Neural progenitor cell (in vitro differentiated cells): ENCODE measurements around the gene FAM90A1.
"Not testable (repeated sequence)": the region's sequence is repeated elsewhere in the genome, so short reads cannot be mapped to it uniquely, and the experiment has no call there.

ENCODE experiments used
- CTCF ChIP-seq: fragments of 200-600 bp; sonication (generic); IDR thresholded peaks from 2 replicates; pipeline ENCODE4 v1.5.1; 2017; ENCODE audit warnings: antibody characterized with exemption, mild to moderate bottlenecking
- EZH2 ChIP-seq: fragments of 200-600 bp; sonication (generic); IDR thresholded peaks from 2 replicates; pipeline ENCODE4 v1.6.1; 2017; ENCODE audit warnings: antibody characterized with exemption, mild to moderate bottlenecking, moderate library complexity
- EZH2phosphoT487 ChIP-seq: fragments of 200-600 bp; sonication (generic); IDR thresholded peaks from 2 replicates; pipeline ENCODE4 v1.6.1; 2017; ENCODE audit warnings: antibody characterized with exemption

DNA sequence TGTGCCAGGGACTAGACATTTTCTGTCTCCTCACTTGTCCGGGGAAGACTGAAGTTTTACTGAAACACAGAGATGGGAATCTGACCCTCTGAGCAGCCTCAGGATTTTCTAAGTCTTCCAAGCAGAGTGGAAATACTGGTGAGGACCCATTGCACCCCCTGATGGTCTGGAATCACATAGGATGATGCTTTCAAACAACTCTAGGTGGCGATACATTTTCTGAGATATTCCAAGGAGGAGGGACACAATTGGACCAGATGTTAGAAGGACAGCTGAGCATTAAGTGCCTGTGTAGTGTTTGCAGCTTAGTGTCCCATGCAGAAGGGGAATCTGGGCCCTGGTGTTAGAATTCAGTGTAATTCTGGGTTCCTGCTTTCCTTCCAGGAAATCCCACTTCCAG lies 39.3 kb downstream of the FAM90A1 start:
- not testable (repeated sequence) for TF ChIP-seq CTCF, EZH2, EZH2phosphoT487
